ENCODE results near the gene EIF5. TPM values are rescaled to one million over a fixed set of nuclear protein-coding genes. Genes with fewer than 3 reads are reported as not detected.

EIF5 gene
- total and polyA plus RNA-seq, 12 donors = 35.7 to 555 (median 236) TPM

DNA sequence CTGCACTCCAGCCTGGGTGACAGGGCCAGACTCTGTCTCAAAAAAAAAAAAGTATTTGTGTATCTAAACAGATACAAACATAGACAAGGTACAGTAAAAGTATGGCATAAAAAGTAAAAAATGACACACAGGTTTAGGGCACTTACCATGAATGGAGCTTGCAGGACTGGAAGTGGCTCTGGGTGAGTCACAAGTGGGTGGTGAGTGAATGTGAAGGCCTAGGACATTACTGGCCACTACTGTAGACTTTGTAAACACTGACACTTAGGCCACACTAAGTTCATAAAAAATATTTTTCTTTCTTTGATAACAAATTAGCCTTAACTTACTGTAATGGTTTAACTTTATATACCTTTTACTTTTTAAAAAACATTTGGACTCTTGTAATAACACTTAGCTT, 38.0 kb upstream of the EIF5 start:
- TF ChIP-seq POLR2A (IDR thresholded peaks at IDR 0.05) = no peak
- TF ChIP-seq, protein P1, sequence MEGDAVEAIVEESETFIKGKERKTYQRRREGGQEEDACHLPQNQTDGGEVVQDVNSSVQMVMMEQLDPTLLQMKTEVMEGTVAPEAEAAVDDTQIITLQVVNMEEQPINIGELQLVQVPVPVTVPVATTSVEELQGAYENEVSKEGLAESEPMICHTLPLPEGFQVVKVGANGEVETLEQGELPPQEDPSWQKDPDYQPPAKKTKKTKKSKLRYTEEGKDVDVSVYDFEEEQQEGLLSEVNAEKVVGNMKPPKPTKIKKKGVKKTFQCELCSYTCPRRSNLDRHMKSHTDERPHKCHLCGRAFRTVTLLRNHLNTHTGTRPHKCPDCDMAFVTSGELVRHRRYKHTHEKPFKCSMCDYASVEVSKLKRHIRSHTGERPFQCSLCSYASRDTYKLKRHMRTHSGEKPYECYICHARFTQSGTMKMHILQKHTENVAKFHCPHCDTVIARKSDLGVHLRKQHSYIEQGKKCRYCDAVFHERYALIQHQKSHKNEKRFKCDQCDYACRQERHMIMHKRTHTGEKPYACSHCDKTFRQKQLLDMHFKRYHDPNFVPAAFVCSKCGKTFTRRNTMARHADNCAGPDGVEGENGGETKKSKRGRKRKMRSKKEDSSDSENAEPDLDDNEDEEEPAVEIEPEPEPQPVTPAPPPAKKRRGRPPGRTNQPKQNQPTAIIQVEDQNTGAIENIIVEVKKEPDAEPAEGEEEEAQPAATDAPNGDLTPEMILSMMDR (IDR thresholded peaks at IDR 0.05) = no peak
- no peak overlapping the region for H3K4me3 ChIP-seq
- H3K27me3 ChIP-seq = no peaks in the 10 kb centered on the region
- DNase-seq = peak in 6 of 7 donors; percentile 50 to 74 (median 67)
- H3K9me3 ChIP-seq (replicated peaks in 1 of 3) = no peaks in the 10 kb centered on the region
- no peaks in the 10 kb centered on the region for H3K36me3 ChIP-seq (replicated peaks in 1 of 2)
- no peak overlapping the region for H3K27ac ChIP-seq
- H3K4me1 ChIP-seq (replicated peaks in 1 of 2) = no peaks in the 10 kb centered on the region
- intact Hi-C loops (cut with DNase I) = no loop called here

DNA sequence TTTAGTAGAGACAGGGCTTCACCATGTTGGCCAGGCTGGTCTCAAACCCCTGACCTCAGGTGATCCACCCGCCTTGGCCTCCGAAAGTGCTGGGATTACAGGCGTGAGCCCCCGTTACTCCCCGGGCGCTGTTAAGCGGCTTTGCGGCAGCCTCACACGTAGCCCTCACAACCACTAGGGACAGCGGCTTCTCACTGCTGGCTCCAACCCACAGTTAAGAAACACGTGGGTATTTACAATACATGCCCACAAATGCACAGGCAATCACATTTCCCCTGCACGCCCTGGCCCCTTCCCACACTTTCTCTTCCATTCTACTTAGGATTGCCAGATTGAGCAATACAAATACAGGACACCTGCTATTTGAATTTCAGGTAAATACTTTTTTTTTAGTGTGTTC, 37.0 kb upstream of the EIF5 start:
- Histone ChIP-seq H3K4me3 (no peak overlapping the region), H3K27ac (no peak overlapping the region), H3K36me3 (replicated peaks in 1 of 2) (no peaks in the 10 kb centered on the region), H3K9me3 (replicated peaks in 1 of 3) (no peaks in the 10 kb centered on the region), H3K27me3 (no peaks in the 10 kb centered on the region), H3K4me1 (replicated peaks in 1 of 2) (peaks cover 0 to 2% of the 10 kb centered on the region in 2 donors)
- no peak for DNase-seq
- intact Hi-C loops (cut with DNase I) = no loop called here
- WGBS, 4 donors = 78 to 87% (median 83%) methylated on average over 12 of the region's 12 CpGs
- no peak for TF ChIP-seq POLR2A (IDR thresholded peaks at IDR 0.05)
- TF ChIP-seq, protein P1 (IDR thresholded peaks at IDR 0.05) = no peak

DNA sequence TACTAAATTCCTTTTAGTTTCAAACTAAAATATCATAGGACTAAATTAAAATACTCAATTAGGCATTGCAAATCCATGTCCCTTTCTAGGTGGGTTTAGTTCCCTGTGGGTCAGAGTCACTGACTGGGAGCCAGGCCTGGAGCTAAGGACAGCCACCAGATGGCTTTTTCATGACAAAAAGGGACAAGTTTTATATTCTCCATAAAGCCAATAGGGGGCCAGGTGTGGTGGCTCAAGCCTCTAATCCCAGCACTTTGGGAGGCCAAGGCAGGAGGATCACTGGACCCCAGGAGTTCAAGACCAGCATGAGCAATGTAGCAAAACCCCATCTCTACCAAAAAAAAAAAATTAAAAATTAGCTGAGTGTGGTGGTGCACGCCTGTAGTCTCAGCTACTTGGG, 35.4 kb upstream of the EIF5 start:
- WGBS, 4 donors = 91 to 100% (median 98%) methylated on average over 1 of the region's 1 CpG
- no peak overlapping the region for H3K4me3 ChIP-seq
- no peak for DNase-seq

DNA sequence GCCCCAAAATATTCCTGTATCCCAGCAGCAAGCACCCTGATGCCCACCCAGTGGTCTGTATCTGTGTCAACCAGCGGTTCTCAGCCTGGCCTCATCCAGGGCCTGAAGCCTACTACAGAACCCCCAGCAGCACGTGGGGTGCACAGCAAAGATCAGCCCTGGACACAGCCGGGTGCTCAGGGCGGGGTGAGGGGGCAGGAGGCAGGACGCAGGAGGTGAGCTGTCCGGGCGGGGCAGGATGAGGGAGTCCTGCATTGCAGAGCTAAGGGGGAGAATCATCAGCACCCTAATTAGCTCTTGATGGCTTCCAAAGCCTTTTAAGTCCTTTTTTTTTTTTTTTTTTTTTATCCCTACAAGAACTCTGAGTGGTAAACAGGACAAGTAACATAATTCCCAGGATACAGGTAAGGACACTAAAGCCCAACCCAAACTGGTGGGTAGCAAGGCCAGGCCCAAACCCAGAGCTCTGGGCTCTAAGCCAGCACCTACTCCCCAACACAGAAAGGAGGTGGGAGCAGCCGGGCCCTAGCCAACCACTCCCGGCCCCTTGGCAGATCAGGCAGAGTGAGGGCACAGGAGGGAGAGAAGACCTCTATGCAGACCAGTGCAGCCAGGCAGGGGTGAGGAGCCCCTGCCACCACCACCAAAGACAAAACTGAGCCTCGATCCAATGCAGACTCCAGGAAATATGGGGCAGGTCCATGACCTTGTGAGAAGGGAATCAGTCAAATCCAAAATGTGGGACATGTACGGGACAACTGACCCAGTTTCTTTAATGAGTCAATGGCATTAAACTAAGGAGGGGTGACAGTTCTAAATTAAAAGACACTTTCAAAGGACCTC, 32.3 kb upstream of the EIF5 start:
- H3K27ac ChIP-seq = no peak overlapping the region
- DNase-seq = peak in 2 of 7 donors; percentile 14 to 40
- peaks cover 0 to 5% of the 10 kb centered on the region in 2 donors for H3K4me1 ChIP-seq (replicated peaks in 1 of 2)
- 71 to 78% (median 72%) methylated on average over 9 to 11 of the region's 11 CpGs for WGBS, 4 donors
- TF ChIP-seq, protein P1 (IDR thresholded peaks at IDR 0.05) = no peak
- TF ChIP-seq POLR2A (IDR thresholded peaks at IDR 0.05) = no peak
- no peaks in the 10 kb centered on the region for H3K27me3 ChIP-seq
- intact Hi-C loops (cut with DNase I) = no loop called here
- no peak overlapping the region for H3K4me3 ChIP-seq
- no peaks in the 10 kb centered on the region for H3K36me3 ChIP-seq (replicated peaks in 1 of 2)
- no peaks in the 10 kb centered on the region for H3K9me3 ChIP-seq (replicated peaks in 1 of 3)

More for the DNA sequence above, 35.4 kb upstream of the EIF5 start:
- H3K36me3 ChIP-seq (replicated peaks in 1 of 2) = no peaks in the 10 kb centered on the region
- no peaks in the 10 kb centered on the region for H3K9me3 ChIP-seq (replicated peaks in 1 of 3)
- TF ChIP-seq, protein P1 (IDR thresholded peaks at IDR 0.05) = no peak
- TF ChIP-seq POLR2A (IDR thresholded peaks at IDR 0.05) = no peak
- intact Hi-C loops (cut with DNase I) = no loop called here
- peaks cover 0 to 5% of the 10 kb centered on the region in 2 donors for H3K4me1 ChIP-seq (replicated peaks in 1 of 2)
- H3K27ac ChIP-seq = no peak overlapping the region
- no peaks in the 10 kb centered on the region for H3K27me3 ChIP-seq
